ENCODE results near the gene GPC5. TPM values are rescaled to one million over a fixed set of nuclear protein-coding genes. Genes with fewer than 3 reads are reported as not detected.

The GPC5 gene
- polyA plus RNA-seq, 2 of the 4 experiments (the other 2 are of a cell fraction), result not detected

DNA sequence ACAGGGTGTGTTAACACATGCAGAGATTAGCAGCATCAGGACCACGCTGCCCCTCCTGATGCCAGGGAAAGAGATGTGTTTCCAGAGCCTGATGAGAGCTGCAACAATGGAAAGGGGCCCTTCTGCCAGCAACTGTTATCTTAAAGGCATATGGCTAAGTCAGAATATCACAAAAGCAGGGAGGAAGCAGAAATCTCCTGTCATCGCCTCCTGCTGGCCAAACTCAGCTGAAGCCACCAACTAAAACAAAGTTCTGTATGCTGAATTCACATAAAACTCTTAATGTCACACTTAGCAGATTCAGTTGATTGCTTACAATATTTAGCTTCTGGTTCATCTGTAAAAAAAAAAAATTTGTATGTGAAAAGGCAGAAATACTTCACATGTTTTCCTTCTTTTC is 178.2 kb downstream of the GPC5 start (continued):
- TF ChIP-seq, protein P1, sequence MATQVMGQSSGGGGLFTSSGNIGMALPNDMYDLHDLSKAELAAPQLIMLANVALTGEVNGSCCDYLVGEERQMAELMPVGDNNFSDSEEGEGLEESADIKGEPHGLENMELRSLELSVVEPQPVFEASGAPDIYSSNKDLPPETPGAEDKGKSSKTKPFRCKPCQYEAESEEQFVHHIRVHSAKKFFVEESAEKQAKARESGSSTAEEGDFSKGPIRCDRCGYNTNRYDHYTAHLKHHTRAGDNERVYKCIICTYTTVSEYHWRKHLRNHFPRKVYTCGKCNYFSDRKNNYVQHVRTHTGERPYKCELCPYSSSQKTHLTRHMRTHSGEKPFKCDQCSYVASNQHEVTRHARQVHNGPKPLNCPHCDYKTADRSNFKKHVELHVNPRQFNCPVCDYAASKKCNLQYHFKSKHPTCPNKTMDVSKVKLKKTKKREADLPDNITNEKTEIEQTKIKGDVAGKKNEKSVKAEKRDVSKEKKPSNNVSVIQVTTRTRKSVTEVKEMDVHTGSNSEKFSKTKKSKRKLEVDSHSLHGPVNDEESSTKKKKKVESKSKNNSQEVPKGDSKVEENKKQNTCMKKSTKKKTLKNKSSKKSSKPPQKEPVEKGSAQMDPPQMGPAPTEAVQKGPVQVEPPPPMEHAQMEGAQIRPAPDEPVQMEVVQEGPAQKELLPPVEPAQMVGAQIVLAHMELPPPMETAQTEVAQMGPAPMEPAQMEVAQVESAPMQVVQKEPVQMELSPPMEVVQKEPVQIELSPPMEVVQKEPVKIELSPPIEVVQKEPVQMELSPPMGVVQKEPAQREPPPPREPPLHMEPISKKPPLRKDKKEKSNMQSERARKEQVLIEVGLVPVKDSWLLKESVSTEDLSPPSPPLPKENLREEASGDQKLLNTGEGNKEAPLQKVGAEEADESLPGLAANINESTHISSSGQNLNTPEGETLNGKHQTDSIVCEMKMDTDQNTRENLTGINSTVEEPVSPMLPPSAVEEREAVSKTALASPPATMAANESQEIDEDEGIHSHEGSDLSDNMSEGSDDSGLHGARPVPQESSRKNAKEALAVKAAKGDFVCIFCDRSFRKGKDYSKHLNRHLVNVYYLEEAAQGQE (IDR thresholded peaks at IDR 0.05), result no peak
- no peak for TF ChIP-seq SMC3 (IDR thresholded peaks at IDR 0.05)
- no peak for TF ChIP-seq MYC (IDR thresholded peaks at IDR 0.05; ENCODE audit: borderline replicate concordance, low read length)
- TF ChIP-seq HOXB13 (CRISPR knock-in tag; IDR thresholded peaks at IDR 0.05; ENCODE audit: low read depth), result no peak
- no peak for TF ChIP-seq USF2 (IDR thresholded peaks at IDR 0.05)
- TF ChIP-seq EP300 (IDR thresholded peaks at IDR 0.05), result no peak
- TF ChIP-seq MAFK (IDR thresholded peaks at IDR 0.05; ENCODE audit: partially characterized antibody), result no peak

DNA sequence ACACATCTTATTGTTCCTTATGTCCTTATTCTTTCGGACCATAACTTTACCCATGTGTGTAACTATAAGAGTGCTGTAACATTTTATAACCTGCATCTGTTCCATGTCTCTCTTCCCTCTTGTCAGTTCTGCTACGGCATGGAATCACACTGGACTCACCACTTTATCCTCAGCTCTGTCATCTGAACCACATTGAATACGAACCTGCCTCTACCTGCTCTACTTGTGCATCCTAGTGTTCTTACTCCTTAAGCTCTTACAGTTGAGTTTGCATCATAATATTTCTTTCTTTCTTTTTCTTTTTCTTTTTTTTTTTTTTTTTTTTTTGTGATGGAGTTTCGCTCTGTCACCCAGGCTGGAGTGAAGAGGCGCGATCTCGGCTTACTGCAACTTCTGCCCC is 180.9 kb downstream of the GPC5 start:
- DNase-seq (ENCODE audit: low read depth in 1 of 2, low spot score in 1 of 2), result no peak
- ATAC-seq, result no peak
- H3K4me3 ChIP-seq, result no peak overlapping the region
- WGBS (ENCODE audit: missing lambda C conversion rate), result 0% methylated on average over 3 of the region's 7 CpGs
- TF ChIP-seq POLR2A (IDR thresholded peaks at IDR 0.05; ENCODE audit: low read length), result no peak
- no peak for TF ChIP-seq USF2 (IDR thresholded peaks at IDR 0.05)
- no peak for TF ChIP-seq EHMT2 (IDR thresholded peaks at IDR 0.05; ENCODE audit: low read depth)
- TF ChIP-seq SMC3 (IDR thresholded peaks at IDR 0.05), result no peak
- no peak for TF ChIP-seq ESRRA (IDR thresholded peaks at IDR 0.05; ENCODE audit: borderline replicate concordance, low read length)
- no peak for TF ChIP-seq CBX8 (IDR thresholded peaks at IDR 0.05)
- TF ChIP-seq EP300 (IDR thresholded peaks at IDR 0.05), result no peak
- CTCF ChIA-PET, result no interaction called here
- no peak for FAIRE-seq
- no peak overlapping the region for H3K4me2 ChIP-seq
- H3K9me3 ChIP-seq, result no peaks in the 10 kb centered on the region
- no peak overlapping the region for H3K27ac ChIP-seq
- no peaks in the 10 kb centered on the region for H3K4me1 ChIP-seq
- POLR2A ChIA-PET, result no interaction called here

DNA sequence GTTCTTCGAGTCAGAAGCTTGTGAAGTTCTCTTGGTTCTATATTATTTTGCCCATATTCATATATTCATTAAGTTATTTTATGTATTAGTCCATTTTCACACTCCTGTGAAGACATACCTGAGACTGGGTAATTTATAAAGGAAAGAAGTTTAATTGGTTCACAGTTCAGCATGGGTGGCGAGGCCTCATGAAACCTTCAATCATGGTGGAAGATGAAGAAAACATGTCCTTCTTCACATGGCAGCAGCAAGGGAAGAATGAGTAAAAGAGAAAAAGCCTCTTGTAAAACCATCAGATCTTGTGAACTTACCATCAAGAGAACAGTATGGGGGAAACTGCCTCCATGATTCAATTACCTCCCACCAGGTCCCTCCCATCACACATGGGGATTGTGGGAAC is 182.3 kb downstream of the GPC5 start:
- no peak overlapping the region for H3K4me3 ChIP-seq
- no peak for ATAC-seq
- ChIA-PET CTCF (no interaction called here), POLR2A (no interaction called here)
- WGBS (ENCODE audit: missing lambda C conversion rate), result 4% methylated on average over 2 of the region's 2 CpGs
- H3K4me1 ChIP-seq, result no peaks in the 10 kb centered on the region
- no peak overlapping the region for H3K27ac ChIP-seq
- DNase-seq (ENCODE audit: low read depth in 1 of 2, low spot score in 1 of 2), result no peak
- FAIRE-seq, result no peak
- TF ChIP-seq EHMT2 (IDR thresholded peaks at IDR 0.05; ENCODE audit: low read depth) (no peak), HMGXB4 (CRISPR knock-in tag; IDR thresholded peaks at IDR 0.05; ENCODE audit: borderline replicate concordance) (no peak), RFX5 (IDR thresholded peaks at IDR 0.05) (no peak), ZSCAN20 (CRISPR knock-in tag; IDR thresholded peaks at IDR 0.05) (no peak), POLR2A (IDR thresholded peaks at IDR 0.05; ENCODE audit: low read length) (no peak), KDM5A (IDR thresholded peaks at IDR 0.05) (no peak), HOXB5 (CRISPR knock-in tag; IDR thresholded peaks at IDR 0.05) (no peak)
- no peak overlapping the region for H3K4me2 ChIP-seq
- H3K9me3 ChIP-seq, result no peaks in the 10 kb centered on the region

Data from A549 (cell line).